H9 (cell line): ENCODE results near the gene F2. TPM values are rescaled to one million over a fixed set of nuclear protein-coding genes. Genes with fewer than 3 reads are reported as not detected.

Experiments
- DNase-seq: peaks from one replicate; pipeline ENCODE4 v3.0.0-alpha.2; 2017
- H2AFZ ChIP-seq: one replicate; pipeline ENCODE4 v1.6.1; 2013; ENCODE audit warnings: mild to moderate bottlenecking, low read length, control low read depth, moderate library complexity
- H2AK5ac ChIP-seq: 2 replicates; pipeline ENCODE4 v1.6.1; 2013; ENCODE audit warnings: low read length, control low read depth, mixed read lengths; ENCODE audit not compliant: insufficient read length
- H2BK120ac ChIP-seq: one replicate; pipeline ENCODE4 v1.6.1; 2013; ENCODE audit warnings: low read depth, mild to moderate bottlenecking, low read length, control low read depth, inconsistent platforms; ENCODE audit not compliant: poor library complexity, severe bottlenecking
- H2BK12ac ChIP-seq: 2 replicates; pipeline ENCODE4 v1.6.1; 2013; ENCODE audit warnings: low read length, control low read depth, mixed read lengths, low read depth; ENCODE audit not compliant: insufficient read length
- H2BK15ac ChIP-seq: 2 replicates; pipeline ENCODE4 v1.6.1; 2013; ENCODE audit warnings: low read depth, low read length, control low read depth
- H2BK20ac ChIP-seq: one replicate; pipeline ENCODE4 v1.6.1; 2013; ENCODE audit warnings: low read depth, mild to moderate bottlenecking, low read length, control low read depth, inconsistent platforms; ENCODE audit not compliant: poor library complexity, severe bottlenecking
- H2BK5ac ChIP-seq: 2 replicates; pipeline ENCODE4 v1.6.1; 2013; ENCODE audit warnings: low read length, control low read depth, mixed read lengths; ENCODE audit not compliant: insufficient read length
- H3K14ac ChIP-seq: 2 replicates; pipeline ENCODE4 v1.6.1; 2013; ENCODE audit warnings: low read length, control low read depth; ENCODE audit not compliant: insufficient read depth
- H3K18ac ChIP-seq: 2 replicates; pipeline ENCODE4 v1.6.1; 2013; ENCODE audit warnings: low read depth, mild to moderate bottlenecking, mixed read lengths, low read length, control low read depth; ENCODE audit not compliant: insufficient read length
- H3K23ac ChIP-seq: 2 replicates; pipeline ENCODE4 v1.6.1; 2013; ENCODE audit warnings: low read length, control low read depth, mixed read lengths, low read depth; ENCODE audit not compliant: insufficient read length
- H3K23me2 ChIP-seq: 2 replicates; pipeline ENCODE4 v1.6.1; 2013; ENCODE audit warnings: low read depth, mild to moderate bottlenecking, mixed read lengths, low read length, control low read depth; ENCODE audit not compliant: insufficient read length, poor library complexity, severe bottlenecking
- H3K27ac ChIP-seq: 2 replicates; pipeline ENCODE4 v1.5.1; 2013; ENCODE audit warnings: low read length, control low read depth, mixed read lengths, low read depth; ENCODE audit not compliant: insufficient read length
- H3K27me3 ChIP-seq: 2 replicates; pipeline ENCODE4 v1.6.1; 2013; ENCODE audit warnings: low read length, control low read depth, inconsistent platforms; ENCODE audit not compliant: insufficient read depth
- H3K4ac ChIP-seq: 2 replicates; pipeline ENCODE4 v1.6.1; 2013; ENCODE audit warnings: low read depth, mild to moderate bottlenecking, control low read depth, inconsistent platforms, low read length, moderate library complexity
- H3K4me1 ChIP-seq: 2 replicates; pipeline ENCODE4 v1.6.1; 2013; ENCODE audit warnings: low read length, control low read depth, inconsistent platforms; ENCODE audit not compliant: insufficient read depth
- H3K4me2 ChIP-seq: 2 replicates; pipeline ENCODE4 v1.6.1; 2013; ENCODE audit warnings: low read length, control low read depth, mixed read lengths; ENCODE audit not compliant: insufficient read length, insufficient read depth
- H3K56ac ChIP-seq: 2 replicates; pipeline ENCODE4 v1.6.1; 2013; ENCODE audit warnings: low read depth, mild to moderate bottlenecking, mixed read lengths, low read length, control low read depth; ENCODE audit not compliant: insufficient read length
- H3K79me1 ChIP-seq: 2 replicates; pipeline ENCODE4 v1.6.1; 2013; ENCODE audit warnings: low read depth, mild to moderate bottlenecking, moderate library complexity, low read length, control low read depth, inconsistent platforms; ENCODE audit not compliant: insufficient read depth, poor library complexity, severe bottlenecking
- H3K79me2 ChIP-seq: 2 replicates; pipeline ENCODE4 v1.6.1; 2013; ENCODE audit warnings: low read length, control low read depth, inconsistent platforms; ENCODE audit not compliant: insufficient read depth
- H3K9ac ChIP-seq: 2 replicates; pipeline ENCODE4 v1.6.1; 2013; ENCODE audit warnings: low read length, control low read depth, mixed read lengths; ENCODE audit not compliant: insufficient read length; ENCODE audit errors: extremely low read depth
- H3K9me3 ChIP-seq: one replicate; pipeline ENCODE4 v1.6.1; 2013; ENCODE audit warnings: low read depth, low read length, inconsistent platforms; ENCODE audit not compliant: control insufficient read depth
- H3T11ph ChIP-seq: one replicate; pipeline ENCODE4 v1.6.1; 2013; ENCODE audit warnings: mild to moderate bottlenecking, low read length, control low read depth, inconsistent platforms
- H4K20me1 ChIP-seq: one replicate; pipeline ENCODE4 v1.6.1; 2013; ENCODE audit not compliant: control insufficient read depth, insufficient read length, insufficient read depth
- H4K5ac ChIP-seq: 2 replicates; pipeline ENCODE4 v1.6.1; 2013; ENCODE audit warnings: low read depth, mild to moderate bottlenecking, mixed read lengths, low read length, control low read depth; ENCODE audit not compliant: insufficient read length
- H4K8ac ChIP-seq: replicated peaks from 2 replicates; pipeline ENCODE4 v1.6.1; 2013; ENCODE audit warnings: low read length, control low read depth, mixed read lengths, low read depth; ENCODE audit not compliant: insufficient read length
- H4K91ac ChIP-seq: 2 replicates; pipeline ENCODE4 v1.6.1; 2013; ENCODE audit warnings: low read depth, mild to moderate bottlenecking, moderate library complexity, mixed read lengths, low read length, control low read depth; ENCODE audit not compliant: insufficient read length
- H3K27ac Mint-ChIP-seq, 3 experiments: 2 replicates in 2 of 3; 3 replicates in 1 of 3; pipeline ENCODE4 v1.8.0; 2020 to 2021; ENCODE audit warnings: mixed read lengths in 3 of 3, mild to moderate bottlenecking in 1 of 3, moderate library complexity in 1 of 3
- H3K27me3 Mint-ChIP-seq: 2 replicates; pipeline ENCODE4 v1.8.0; 2021; ENCODE audit warnings: low read depth, mild to moderate bottlenecking, moderate library complexity, mixed read lengths
- H3K36me3 Mint-ChIP-seq, 3 experiments: 2 replicates in 2 of 3; 3 replicates in 1 of 3; pipeline ENCODE4 v1.8.0; 2020 to 2021; ENCODE audit warnings: low read depth in 3 of 3, mixed read lengths in 3 of 3; ENCODE audit not compliant: insufficient read depth in 1 of 3
- H3K4me1 Mint-ChIP-seq, 2 experiments: 2 replicates each; pipeline ENCODE4 v1.8.0; 2020; ENCODE audit warnings: mixed read lengths in 2 of 2
- H3K4me3 Mint-ChIP-seq, 2 experiments: 2 replicates in 1 of 2; 3 replicates in 1 of 2; pipeline ENCODE4 v1.8.0; 2020 to 2021; ENCODE audit warnings: mild to moderate bottlenecking in 2 of 2, mixed read lengths in 2 of 2, moderate library complexity in 1 of 2
- H3K9me3 Mint-ChIP-seq, 2 experiments: 2 replicates in 1 of 2; 3 replicates in 1 of 2; pipeline ENCODE4 v1.8.0; 2020; ENCODE audit warnings: mild to moderate bottlenecking in 2 of 2, mixed read lengths in 2 of 2, moderate library complexity in 1 of 2
- WGBS: extraction: QIAGEN DNeasy Blood & Tissue Kit; methylation state at CpG from one replicate; pipeline ENCODE4 v1.1.7; 2013; ENCODE audit warnings: missing lambda C conversion rate, low lambda C conversion rate, mixed read lengths; ENCODE audit not compliant: insufficient read length; ENCODE audit errors: extremely low coverage; 5-methylcytosine and 5-hydroxymethylcytosine counted together
- total RNA-seq: library from RNA; stranded (reverse); gene quantifications from 2 replicates; pipeline ENCODE4 v1.2.1, GENCODE V29; 2021
- TF ChIP-seq, protein P1 (sequence below): fragments of 200-600 bp; sonication (generic); conservative IDR thresholded peaks from 3 replicates; pipeline ENCODE4 v1.8.0; 2021; ENCODE audit warnings: antibody characterized with exemption, mild to moderate bottlenecking

The F2 gene
- total RNA-seq, 1 experiment from 2014 or later = not detected

DNA sequence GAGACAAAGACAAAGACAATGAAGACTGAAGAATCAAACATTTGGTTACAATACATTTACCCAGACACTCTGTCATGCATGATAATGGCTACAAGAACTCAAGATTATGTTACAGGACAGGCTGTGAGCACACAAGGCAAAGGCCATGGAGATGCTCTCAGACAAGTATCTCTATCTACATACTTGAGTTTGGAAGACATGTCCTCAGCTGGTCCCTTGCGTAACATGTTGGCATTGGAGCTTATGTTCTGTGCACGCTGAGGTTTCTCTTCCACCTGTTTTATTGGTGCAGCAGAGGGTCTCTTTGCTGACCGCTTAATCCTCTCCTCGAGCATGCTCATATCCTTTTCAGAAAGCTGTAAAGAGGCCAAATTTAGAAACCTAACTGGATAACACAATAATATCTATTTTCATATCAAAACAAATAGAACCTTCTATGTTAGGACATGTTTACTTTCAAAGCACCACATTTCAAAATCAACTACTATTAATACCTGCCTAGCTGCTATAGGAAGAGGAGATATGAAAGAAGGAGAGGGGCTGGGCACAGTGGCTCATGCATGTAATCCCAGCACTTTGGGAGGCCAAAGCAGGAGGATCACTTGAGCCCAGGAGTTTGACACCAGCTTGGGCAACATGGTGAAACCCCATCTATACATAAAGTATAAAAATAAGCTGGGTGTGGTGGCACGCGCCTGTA is 41.6 kb downstream of the F2 start:
- Histone ChIP-seq H3T11ph (no peak overlapping the region), H2AFZ (no peak overlapping the region), H4K20me1 (no peaks in the 10 kb centered on the region), H3K79me2 (no peaks in the 10 kb centered on the region), H3K4me2 (no peak overlapping the region), H3K4ac (no peak overlapping the region), H3K27me3 (no peaks in the 10 kb centered on the region), H3K9me3 (no peaks in the 10 kb centered on the region), H4K8ac (no peak overlapping the region), H2BK5ac (no peak overlapping the region), H3K23ac (no peak overlapping the region), H3K14ac (no peak overlapping the region), H4K91ac (no peak overlapping the region), H2BK15ac (no peak overlapping the region), H2BK120ac (no peak overlapping the region), H3K79me1 (no peaks in the 10 kb centered on the region), H3K4me1 (no peaks in the 10 kb centered on the region), H3K27ac (no peak overlapping the region), H3K56ac (no peak overlapping the region), H2BK20ac (no peak overlapping the region), H3K23me2 (no peaks in the 10 kb centered on the region), H2AK5ac (no peak overlapping the region), H3K18ac (no peak overlapping the region), H3K9ac (no peak overlapping the region), H4K5ac (no peak overlapping the region), H2BK12ac (no peak overlapping the region)
- H3K4me1 Mint-ChIP-seq = peaks cover 4 to 7% of the 10 kb centered on the region in 2 experiments
- H3K27ac Mint-ChIP-seq = no peak overlapping the region
- H3K27me3 Mint-ChIP-seq = no peaks in the 10 kb centered on the region
- H3K9me3 Mint-ChIP-seq = no peaks in the 10 kb centered on the region
- WGBS = no CpG with 5 or more reads among the region's 6 CpGs
- peaks cover 50 to 90% (median 86%) of the 10 kb centered on the region in 3 experiments; a peak in 6 of 7 replicates for H3K36me3 Mint-ChIP-seq
- DNase-seq = no peak
- no peak overlapping the region for H3K4me3 Mint-ChIP-seq
- TF ChIP-seq, protein P1, sequence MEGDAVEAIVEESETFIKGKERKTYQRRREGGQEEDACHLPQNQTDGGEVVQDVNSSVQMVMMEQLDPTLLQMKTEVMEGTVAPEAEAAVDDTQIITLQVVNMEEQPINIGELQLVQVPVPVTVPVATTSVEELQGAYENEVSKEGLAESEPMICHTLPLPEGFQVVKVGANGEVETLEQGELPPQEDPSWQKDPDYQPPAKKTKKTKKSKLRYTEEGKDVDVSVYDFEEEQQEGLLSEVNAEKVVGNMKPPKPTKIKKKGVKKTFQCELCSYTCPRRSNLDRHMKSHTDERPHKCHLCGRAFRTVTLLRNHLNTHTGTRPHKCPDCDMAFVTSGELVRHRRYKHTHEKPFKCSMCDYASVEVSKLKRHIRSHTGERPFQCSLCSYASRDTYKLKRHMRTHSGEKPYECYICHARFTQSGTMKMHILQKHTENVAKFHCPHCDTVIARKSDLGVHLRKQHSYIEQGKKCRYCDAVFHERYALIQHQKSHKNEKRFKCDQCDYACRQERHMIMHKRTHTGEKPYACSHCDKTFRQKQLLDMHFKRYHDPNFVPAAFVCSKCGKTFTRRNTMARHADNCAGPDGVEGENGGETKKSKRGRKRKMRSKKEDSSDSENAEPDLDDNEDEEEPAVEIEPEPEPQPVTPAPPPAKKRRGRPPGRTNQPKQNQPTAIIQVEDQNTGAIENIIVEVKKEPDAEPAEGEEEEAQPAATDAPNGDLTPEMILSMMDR = no peak
